Panc1 (cell line): ENCODE results near the gene INPP5A.

ENCODE experiments used
- CTCF ChIP-seq: fragments of 450-650 bp; IDR thresholded peaks from 2 replicates; pipeline ENCODE4 v1.5.1; 2017; ENCODE audit warnings: mild to moderate bottlenecking
- POLR2AphosphoS5 ChIP-seq: IDR thresholded peaks from 2 replicates; pipeline ENCODE4 v1.6.1; 2012; ENCODE audit warnings: mild to moderate bottlenecking, low read depth, low read length, moderate library complexity
- REST ChIP-seq, 2 experiments: IDR thresholded peaks; 2 replicates each; pipeline ENCODE4 v1.6.1; 2011 to 2012; ENCODE audit warnings: low read depth in 2 of 2, control low read depth in 1 of 2, low read length in 1 of 2, mild to moderate bottlenecking in 1 of 2, moderate library complexity in 1 of 2; ENCODE audit not compliant: insufficient read depth in 1 of 2

- TF ChIP-seq POLR2AphosphoS5: no peak
- no peak for TF ChIP-seq CTCF
- TF ChIP-seq REST (IDR thresholded peaks at IDR 0.05; ENCODE audit: insufficient read depth in 1 of 2, low read depth in 2 of 2, low read length in 1 of 2): no peak
Measured at GRCh38 chr10:132653721-132654120, 116.1 kb downstream of the INPP5A start.
